NCI-H446 treated with DMSO at 0.1 percent for 48 hours (cell line): ENCODE results near the gene SHB.
A peak's percentile ranks its signal among the peaks of the same experiment; 100 is the strongest.

ENCODE experiments used
- DNase-seq: peaks from one replicate; lab custom pipeline; 2025; lab: John Stamatoyannopoulos, UW

The SHB gene

DNA sequence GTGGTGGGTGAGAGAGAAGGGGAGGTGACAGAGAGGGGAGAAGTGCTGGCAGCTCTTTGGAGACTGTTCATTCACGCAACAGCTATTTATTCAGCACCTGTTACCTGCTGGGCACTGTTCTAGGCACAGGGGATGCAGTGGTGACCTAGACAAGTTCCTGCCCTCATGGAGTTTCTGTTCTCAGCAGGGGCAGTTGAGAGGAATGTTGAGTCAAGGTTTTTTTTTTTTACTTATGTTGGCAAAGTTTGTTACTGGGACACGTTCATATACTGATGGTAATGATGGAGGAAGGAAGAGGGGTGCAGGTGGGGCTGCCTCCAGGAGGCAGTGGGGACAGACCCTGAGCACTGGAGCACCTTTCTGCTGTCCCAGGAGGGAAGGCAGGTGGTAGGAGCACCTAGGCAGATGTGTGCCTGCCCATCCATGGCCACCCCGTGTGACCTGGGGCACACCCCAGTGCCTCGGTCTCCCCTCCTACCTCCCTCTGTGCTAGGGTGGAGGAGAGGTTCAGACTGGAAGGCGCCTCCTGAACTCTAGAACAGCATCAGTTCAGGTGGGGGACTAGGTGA is 115.7 kb downstream of the SHB start:
- DNase-seq = no peak

DNA sequence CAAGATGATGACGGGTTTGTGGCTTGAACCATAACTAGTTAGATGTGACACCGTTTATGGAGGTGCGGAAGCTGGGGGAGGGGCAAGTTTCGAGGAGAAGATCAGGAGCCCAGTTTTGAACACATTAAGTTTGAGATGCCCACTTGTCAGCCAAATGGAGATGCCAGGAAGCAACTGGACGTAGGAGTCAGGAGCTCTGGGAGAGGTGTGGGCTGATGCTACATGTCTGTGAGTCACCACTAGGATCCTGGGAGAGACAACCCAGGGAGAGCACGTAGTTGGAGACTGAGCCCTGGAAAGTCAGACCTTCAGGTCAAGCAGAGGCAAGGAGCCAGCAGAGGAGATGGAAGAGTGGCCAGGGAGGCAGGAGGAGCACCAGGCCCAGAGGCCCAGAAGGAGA is 116.3 kb downstream of the SHB start:
- no peak for DNase-seq

DNA sequence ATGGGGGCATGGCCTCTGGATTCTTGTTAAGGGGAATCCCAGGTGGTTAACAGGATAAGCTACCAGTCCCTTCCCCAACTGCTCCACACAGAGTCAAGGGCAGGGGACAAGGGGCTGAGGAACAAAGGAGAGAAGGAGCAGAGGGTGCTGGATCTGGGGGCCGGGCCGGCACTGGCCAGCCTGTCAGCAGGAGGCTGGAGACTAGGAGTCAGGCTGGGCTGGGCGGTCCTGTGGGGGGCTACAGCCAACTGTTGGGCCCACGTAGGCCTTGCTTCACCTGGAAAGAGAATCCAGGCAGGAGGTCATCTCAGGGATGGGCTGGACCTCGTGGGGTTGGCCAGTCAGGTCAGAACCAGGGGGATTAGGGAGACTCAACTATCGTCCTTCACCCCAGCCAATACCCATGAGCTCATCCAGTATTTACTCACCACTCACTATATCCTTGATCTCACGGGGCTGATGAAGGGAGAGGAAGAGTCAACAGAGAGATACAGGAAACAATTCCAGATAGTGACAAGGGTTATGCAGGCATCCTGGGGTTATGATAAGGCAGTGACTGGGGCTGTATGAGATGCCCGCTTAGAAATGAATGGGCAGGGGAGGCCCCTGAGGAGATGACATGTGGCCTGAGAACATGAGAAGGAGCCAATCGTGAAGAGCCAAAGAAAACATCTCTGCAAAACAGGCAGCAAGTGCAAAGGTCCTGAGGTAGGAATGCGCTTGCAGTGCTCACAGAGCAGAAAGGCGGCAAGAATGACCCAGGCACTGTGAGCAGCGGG is 117.2 kb downstream of the SHB start:
- no peak for DNase-seq

DNA sequence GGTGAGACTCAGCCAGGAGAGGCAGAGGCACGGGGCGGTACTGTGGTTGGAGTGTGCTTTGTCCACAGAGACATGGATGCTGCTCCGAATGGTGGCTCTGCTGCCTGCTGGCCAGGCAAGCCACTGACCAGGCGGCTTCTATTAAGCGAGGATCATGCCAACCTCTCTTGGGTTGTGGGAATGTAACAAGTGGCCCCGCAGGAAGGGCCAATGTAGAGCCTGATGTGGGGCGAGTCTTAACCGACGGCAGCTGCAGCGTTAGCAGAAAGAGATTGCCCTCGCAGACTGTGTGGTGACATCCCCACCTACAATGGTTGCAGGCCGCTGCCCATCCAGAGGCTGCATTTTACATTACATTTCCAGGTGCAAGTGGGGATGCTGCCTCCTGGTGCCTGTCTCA is 118.5 kb downstream of the SHB start:
- no peak for DNase-seq

DNA sequence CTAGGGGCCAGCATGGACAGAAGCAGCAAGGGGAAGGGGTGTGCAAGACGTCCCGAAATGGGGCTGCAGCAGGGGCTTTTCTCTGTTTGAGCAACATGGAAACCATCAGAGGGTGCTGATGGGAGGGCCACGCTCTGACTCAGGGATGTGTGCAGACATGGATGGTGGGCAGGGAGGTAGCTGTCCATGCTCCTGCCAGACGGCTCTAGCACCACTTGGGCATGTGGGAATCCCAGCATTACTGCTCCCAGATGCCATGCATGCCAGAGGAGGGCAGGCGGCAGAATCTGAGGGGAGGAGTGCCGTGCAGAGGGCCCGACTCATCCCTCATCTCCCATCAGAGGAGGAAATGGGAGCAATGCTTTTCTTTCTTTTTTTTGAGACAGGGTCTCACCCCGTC is 119.5 kb downstream of the SHB start:
- no peak for DNase-seq

DNA sequence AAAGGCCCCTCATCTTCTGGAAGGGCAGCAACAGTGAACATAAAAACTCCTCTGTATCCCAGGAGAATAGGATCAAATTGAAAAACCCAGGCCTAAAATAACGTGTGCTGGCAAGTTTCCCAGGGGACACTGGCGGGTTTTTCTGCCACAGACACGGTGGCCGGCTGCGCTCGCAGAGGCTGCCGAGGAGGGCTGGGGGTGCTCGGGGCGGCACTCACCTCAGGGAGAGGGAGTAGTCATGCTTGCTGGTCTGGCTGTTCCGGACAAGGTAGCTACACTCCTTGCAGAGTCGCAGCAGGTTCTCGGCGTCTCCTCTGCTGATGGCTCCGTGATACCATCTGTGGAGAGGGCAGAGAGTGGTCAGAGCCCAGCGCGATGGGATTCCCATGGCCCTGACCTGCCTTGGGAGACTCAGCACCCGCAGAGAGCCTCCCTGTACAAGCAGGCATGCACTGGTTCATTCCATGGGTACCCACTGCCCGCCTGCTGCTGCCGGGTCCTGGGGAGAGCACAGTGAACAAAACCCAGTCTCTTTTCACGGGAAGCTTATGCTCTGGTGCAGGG is 120.5 kb downstream of the SHB start:
- no peak for DNase-seq

DNA sequence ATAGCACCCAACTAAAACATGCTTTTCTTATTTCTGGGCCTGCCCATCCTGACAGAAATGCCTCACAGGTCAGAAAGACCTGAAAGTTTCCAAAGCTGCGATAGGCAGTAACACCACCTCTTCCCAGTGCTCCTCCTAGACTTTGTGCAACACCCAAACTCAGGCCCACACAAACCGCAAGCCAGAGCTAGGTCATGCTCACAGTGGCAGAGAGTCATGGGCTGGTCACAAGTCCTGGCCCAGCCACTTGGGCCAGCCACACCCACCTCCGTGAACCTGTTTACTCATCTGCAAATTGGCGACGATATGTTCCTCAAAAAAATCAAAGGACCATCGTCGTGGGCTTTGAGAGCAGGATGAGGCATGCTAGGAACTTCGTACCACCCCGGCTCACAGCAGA is 121.0 kb downstream of the SHB start:
- no peak for DNase-seq

DNA sequence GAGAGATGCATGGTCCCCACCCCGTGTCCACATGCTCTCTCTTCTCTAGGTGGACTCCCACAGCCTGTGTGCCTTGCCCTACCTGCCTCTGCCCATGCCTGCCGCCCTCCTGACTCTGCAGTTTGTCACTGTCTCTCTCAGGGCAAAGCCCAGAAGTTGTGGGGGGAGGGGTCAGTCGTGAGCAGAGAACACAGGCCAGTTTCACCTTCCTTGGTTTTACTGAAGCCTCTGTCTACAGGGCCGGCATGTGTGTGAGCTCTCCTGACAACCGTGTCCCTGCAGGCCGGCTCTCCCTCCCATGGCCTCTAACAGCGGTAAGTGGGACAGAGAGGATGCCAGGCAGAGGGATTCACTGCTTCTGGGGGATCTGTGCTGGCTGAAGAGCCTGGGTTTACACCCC is 121.6 kb downstream of the SHB start:
- DNase-seq = no peak

DNA sequence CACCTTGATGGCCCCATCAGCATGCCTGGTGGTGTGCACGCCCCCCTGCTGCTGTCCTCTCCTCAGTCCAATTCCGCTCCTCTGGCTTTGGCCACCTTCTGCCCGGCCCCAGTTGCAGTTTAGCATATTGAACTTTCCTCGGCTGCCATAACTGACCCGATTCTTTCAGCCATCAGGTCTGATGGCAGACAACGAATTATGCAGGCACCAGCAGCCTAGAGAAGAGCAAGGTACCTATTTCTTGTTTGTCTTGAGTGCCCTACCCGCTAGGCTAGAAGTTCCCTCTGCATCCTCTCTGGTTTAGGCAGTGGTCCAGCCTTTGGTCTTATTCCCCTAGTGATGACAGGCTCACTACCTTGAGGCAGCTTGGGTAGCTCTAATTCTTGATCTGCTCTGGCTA is 122.1 kb downstream of the SHB start:
- no peak for DNase-seq

DNA sequence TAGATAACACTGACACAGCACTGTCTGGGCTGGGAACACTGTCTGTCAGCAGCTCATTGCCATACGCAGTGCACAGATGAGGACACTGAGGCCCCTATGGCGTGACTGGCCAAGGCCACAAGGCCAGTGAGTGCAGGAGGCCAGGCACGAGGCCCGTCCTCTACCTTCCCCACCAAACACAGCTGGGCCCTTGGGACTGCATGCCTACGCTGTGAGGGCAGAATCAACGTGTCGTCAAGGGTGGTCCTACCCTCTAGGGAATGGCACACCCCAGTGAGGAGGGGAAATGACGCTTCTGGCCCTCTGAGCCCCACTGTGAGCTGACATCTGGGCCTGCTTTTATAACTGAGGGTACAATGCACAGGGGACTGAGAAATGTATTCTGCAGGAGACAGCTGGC is 123.0 kb downstream of the SHB start:
- no peak for DNase-seq

DNA sequence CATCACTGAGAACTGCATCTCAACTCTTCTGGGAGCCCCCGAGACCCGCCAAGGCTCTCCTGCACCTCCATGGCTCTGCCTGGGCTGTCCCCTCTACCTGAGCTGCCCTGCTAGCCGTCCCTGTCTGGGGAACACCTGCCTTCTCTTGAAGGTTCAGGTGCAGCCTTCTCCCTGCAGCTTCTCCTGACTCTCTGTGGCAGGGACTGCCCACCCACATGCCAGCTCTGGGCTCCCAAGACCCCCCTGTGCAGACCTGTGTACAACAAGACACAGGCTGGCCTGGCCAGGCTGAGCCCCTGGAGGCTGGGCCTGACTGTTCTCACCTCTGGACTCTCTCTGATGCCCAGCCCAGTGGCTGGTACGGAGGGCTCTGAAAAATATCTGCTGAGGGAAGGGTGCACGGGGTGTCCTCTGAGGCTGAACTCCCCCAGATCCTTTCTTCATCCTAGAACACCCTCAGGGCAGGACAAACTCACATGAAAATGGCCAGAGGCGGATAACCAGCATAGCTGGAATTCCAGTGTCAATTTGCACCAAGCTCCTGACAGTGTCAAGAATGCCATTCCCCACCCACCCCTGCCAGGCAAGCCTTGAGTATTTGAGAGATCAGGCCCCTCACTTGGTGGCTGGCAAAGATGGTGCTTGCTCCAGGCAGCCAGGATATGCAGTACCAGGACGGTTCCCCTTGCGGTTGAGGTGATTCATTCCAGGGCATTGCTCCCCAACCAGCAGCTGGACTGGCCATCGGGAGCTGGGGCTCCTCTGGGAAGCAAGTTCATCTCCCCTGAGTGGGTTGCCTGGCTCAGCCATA is 124.2 kb downstream of the SHB start:
- DNase-seq = no peak

DNA sequence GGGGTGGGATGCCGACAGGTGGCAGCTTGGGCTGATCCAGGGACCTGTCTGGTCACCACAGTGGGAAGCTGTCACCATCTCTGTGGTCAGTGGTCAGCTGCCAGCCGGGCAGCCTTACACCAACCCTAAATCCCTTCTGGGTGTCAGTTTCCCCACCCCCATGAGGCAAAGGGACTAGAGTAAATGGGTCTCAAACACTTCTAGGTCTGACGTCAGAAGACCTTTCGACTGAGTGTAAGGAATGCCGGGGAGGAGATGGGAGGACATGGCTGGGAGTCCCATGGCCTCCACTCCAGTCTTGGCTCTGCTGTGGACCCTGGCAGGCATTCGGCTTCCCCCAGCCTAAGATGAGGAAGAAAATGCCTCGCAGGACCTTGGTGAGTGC is 124.8 kb downstream of the SHB start:
- DNase-seq = no peak

DNA sequence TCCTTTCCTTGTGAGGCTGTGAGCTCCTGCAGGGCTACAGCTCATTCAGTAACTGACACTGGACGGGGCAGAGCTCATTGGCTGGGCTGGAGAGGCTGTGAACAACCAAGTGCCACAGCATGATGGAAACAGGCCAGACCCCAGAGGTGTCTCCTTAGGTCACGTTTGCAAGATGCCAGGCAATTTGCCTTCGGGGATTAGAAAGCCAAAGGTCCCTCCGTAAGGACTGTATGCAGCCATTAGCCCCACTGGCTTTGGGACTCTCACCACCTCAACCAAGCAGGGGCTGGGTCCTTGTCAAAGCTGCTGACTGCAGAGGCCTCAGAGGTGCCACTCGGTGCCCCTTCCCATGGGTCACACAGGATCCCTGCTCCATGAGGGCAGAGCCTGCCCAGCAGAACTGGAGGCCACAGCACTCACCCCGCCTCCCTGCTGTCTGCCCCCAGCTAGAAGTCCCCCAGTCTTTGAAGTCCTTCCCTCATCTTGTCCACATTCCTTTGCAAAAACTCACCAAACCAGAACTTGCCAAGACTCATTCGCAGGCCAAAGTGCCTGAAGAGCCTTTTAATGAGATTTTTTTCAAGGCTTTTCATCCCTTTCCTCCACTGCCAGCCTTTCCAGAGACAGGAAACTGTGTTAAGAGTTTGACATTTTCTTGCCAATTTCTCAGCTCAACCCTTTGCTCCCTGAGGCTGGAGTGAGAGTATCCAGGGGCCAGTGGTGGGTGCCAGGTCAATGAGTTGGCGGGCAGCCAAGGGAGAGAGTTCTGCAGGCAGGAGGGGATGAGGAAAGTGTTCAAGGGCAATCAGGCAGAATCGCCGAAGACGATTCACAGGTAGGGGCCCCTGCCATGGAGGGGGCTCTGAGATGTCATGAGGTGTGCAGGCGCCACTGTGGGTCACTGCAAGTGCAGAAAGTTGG is 125.4 kb downstream of the SHB start:
- no peak for DNase-seq

DNA sequence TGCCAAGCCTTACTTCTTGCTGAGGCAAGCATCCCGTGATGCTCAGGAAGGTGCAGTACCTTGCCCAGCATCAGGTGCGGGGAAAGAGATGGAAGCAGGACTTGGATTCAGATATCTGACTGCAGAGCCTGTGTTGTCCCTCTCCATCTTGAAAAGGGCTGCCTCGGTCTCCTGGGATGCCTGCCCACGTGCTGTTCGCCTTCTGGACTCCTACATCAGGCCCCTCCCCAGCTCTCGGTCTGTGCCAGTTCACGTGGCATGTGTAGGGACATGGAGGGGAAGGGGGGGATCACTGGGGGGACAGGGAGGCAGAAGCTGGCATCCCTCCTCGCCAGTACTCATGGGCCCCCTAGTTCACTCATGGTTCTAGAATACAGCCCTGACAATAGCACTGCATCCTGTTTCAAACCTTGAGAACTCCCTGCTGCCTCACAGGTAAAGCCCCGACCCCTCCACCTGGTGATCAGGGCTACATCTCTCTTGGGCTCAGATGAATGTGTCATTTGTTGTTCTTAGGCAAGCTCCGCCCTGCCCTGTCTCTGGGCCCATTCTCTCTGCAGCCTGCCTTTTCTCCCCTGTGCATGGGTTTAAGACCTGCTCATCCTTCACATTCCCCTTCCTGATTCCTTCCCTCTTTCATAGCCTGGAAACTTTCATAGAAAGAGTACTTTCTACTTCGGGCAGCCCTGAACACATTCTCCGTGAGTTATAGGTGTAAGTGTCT is 126.2 kb downstream of the SHB start:
- no peak for DNase-seq

DNA sequence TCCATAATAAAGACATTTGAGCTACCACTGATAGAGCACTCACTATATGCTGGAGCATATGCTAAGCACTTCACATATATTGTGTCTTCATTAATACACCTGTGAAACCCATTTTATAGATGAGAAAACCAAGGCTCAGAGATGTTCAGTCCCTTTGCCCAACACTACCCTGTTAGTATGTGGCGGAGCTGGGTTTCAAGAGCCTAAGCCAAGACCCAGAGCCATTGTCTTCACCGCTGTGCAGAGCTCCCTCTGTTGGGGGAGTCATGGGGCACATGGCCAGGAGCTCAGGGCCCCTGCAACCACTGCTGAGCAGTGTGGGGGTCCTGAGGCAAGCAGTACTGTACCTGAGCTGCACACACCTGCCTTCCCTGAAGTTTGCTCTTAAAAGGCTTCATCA is 127.8 kb downstream of the SHB start:
- DNase-seq = no peak

DNA sequence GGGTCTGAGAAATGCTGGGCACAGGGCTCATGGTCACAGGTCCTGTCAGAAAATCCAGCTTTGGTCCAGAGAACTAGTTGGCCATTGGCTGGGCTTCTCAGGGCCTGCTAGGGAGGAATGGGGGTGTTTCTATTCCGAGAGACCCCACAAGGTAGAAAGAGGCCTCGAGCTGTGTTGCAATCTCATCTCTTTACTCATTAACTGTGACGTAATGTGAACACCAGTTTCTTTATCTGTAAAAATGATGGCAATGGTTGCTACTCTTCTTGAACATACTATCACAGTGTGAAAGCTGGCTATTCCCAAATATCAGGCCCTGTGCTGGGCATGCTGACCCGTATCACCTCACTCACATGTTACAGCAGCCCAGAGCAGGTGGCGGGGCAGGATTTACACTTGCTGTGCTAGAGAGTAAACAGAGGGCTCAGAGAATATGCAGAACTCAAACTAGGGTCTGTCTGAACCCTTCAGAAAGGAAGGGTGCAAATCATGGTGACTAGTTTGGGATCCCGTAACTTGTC is 129.4 kb downstream of the SHB start:
- DNase-seq = no peak

DNA sequence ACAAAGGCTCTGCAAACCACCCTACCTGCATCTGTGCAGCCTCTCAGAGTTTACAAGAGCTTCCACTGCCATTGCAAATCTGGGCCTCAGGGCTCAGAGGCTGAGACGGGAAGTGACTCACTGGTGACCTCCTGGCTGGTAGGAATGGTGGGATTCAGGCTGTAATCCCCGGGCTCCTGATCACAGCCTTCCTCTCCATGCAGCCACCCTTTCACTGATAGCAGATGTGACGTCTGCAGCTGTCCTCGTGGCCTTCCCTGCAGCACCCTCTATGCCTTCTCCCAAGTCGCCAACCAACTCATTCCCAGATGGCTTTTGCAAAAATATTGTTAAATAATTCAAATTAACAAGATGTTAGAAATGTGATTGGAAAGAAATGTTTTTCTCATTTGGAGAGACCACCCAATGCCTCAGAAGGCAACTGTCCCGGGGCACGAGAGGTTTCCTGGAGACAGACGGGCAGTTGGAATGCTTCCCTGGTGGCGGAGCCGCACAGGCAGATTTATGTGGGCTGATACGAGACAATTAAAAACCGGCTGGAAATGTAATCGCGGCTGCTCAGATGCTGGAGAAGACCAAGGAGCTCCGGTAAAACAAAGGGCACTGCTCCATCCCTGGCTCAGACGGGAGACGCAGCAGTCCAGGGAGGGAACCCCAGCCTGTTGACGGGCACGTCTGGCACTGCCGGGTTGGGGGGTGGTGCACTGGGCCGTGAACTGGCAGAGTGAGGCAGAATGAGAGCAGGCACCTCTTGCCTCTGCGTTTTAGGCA is 130.7 kb downstream of the SHB start:
- DNase-seq = peak; percentile 28

DNA sequence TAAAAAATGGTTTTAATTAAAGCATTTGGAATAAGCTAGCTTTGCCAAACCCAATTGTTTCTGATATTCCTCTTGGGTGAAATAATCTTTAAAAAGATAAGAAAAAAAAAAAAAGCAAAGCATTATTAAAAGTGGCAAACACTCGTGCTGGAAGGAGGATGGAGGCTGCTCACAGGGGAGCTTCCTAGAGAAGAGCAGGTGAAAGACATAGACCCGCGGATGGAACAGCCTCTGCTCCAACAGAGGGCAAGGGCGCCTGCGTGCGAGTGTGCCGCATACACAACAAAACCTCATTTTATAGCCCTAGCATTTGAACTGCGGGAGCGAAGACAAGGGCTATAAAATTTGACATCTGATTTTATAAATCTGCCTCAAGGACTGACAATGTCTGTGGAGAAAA is 131.7 kb downstream of the SHB start:
- no peak for DNase-seq

DNA sequence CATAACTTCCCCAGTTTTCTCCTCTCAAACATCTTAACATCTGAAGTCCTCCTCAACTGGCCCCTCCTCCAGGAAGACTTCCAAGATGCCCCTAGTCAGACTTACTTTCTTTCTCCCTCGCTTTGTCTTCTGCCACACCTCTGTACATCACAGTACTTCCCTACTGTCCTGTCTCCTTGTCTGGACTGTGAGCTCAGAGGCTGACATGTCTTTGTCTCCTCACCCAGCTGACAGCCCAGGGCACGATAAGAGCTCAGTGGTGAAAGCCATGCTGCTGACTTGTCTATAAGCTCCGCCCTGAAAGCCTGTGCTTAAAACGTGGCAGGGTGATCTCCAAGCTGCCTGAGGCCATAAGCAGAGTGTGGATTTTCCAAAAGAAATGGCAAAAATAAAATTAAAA is 132.1 kb downstream of the SHB start:
- DNase-seq = no peak

DNA sequence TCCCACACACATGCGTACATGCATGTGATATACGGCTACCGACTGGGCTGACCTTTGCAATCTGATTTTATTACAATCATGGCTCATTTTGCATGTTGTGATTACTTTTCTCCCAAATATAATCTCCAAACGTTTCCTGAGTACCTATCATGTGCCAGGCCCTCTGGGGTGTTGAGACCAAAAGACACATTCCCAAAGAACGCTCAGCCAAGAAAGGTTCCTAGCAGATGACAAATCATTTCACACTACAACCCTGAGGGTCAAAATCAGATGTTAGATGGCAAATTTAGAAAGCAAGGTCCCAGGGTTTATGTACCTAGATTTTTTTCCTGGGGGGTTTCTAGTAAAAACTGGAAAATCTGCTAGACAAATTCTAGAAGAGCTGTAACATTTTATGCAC is 132.7 kb downstream of the SHB start:
- no peak for DNase-seq
